HepG2 (cell line): ENCODE data around the gene CLP1. TPM values are rescaled to one million over a fixed set of nuclear protein-coding genes. Genes with fewer than 3 reads are reported as not detected.

Source experiments
- ATF4 ChIP-seq, 2 experiments: fragments of 450-650 bp in 1 of 2; sonication (generic) in 1 of 2; formaldehyde crosslinking; IDR thresholded peaks; 2 replicates each; pipeline versions ENCODE4 v1.5.0 to v1.8.0; 2020 to 2022; ENCODE audit warnings: mild to moderate bottlenecking in 1 of 2, missing genetic modification reagents in 1 of 2
- DMTF1 ChIP-seq: sonication (generic); formaldehyde crosslinking; IDR thresholded peaks from 2 replicates; pipeline ENCODE4 v1.4.0; 2020; ENCODE audit warnings: mild to moderate bottlenecking, missing genetic modification reagents
- ELF1 ChIP-seq: sonication (generic); formaldehyde crosslinking; IDR thresholded peaks from 2 replicates; pipeline ENCODE4 v1.4.0; 2020; ENCODE audit warnings: missing genetic modification reagents
- GPBP1L1 ChIP-seq: sonication (generic); formaldehyde crosslinking; IDR thresholded peaks from 2 replicates; pipeline ENCODE4 v1.5.0; 2020; ENCODE audit warnings: mild to moderate bottlenecking, missing genetic modification reagents
- JARID2 ChIP-seq: sonication (generic); formaldehyde crosslinking; IDR thresholded peaks from 2 replicates; pipeline ENCODE4 v1.8.1; 2023; ENCODE audit warnings: missing genetic modification reagents, inconsistent platforms; ENCODE audit not compliant: insufficient replicate concordance
- PBX2 ChIP-seq: IDR thresholded peaks from 2 replicates; pipeline ENCODE4 v1.6.1; 2016; ENCODE audit warnings: control low read depth
- PITX1 ChIP-seq: sonication (generic); formaldehyde crosslinking; IDR thresholded peaks from 2 replicates; pipeline ENCODE4 v1.5.1; 2020; ENCODE audit warnings: mild to moderate bottlenecking, missing genetic modification reagents
- POLR2G ChIP-seq: fragments of 200-400 bp; formaldehyde crosslinking; IDR thresholded peaks from 2 replicates; pipeline ENCODE4 v1.6.1; 2018; ENCODE audit warnings: mild to moderate bottlenecking, low read depth, low read length, moderate library complexity
- RBFOX2 ChIP-seq: fragments of 200-400 bp; formaldehyde crosslinking; IDR thresholded peaks from 2 replicates; pipeline ENCODE4 v1.6.1; 2017; ENCODE audit warnings: low read depth, mild to moderate bottlenecking, low read length
- SIN3A ChIP-seq: IDR thresholded peaks from 2 replicates; pipeline ENCODE4 v1.6.1; 2011; ENCODE audit warnings: low read depth, mild to moderate bottlenecking, control low read depth, low read length, borderline replicate concordance
- ZBTB46 ChIP-seq: sonication (generic); formaldehyde crosslinking; IDR thresholded peaks from 2 replicates; pipeline ENCODE4 v1.4.0; 2020; ENCODE audit warnings: mild to moderate bottlenecking, missing genetic modification reagents, borderline replicate concordance
- ZNF17 ChIP-seq: sonication (generic); formaldehyde crosslinking; IDR thresholded peaks from 2 replicates; pipeline ENCODE4 v1.5.0; 2020; ENCODE audit warnings: mild to moderate bottlenecking, missing genetic modification reagents
- ZNF354B ChIP-seq: sonication (generic); formaldehyde crosslinking; IDR thresholded peaks from 2 replicates; pipeline ENCODE4 v1.8.0; 2022; ENCODE audit warnings: mild to moderate bottlenecking, missing genetic modification reagents
- ZNF468 ChIP-seq: sonication (generic); formaldehyde crosslinking; IDR thresholded peaks from 2 replicates; pipeline ENCODE4 v1.8.0; 2022; ENCODE audit warnings: mild to moderate bottlenecking, moderate library complexity, missing genetic modification reagents
- ZNF496 ChIP-seq: sonication (generic); formaldehyde crosslinking; IDR thresholded peaks from 2 replicates; pipeline ENCODE4 v1.8.1; 2023; ENCODE audit warnings: mild to moderate bottlenecking, moderate library complexity, missing genetic modification reagents; ENCODE audit not compliant: insufficient replicate concordance
- ZNF691 ChIP-seq: sonication (generic); formaldehyde crosslinking; IDR thresholded peaks from 2 replicates; pipeline ENCODE4 v1.4.0; 2020; ENCODE audit warnings: missing genetic modification reagents, low read depth, mild to moderate bottlenecking, borderline replicate concordance
- ZNF83 ChIP-seq: sonication (generic); formaldehyde crosslinking; IDR thresholded peaks from 2 replicates; pipeline ENCODE4 v1.4.0; 2020; ENCODE audit warnings: missing genetic modification reagents, mild to moderate bottlenecking, borderline replicate concordance
- polyA plus RNA-seq, 8 experiments: library from polyadenylated mRNA; depleted of rRNA in 3 of 8; stranded (reverse) in 7 of 8; unstranded in 1 of 8; fragments of >200 nt; fragmentation: Illumina TruSeq in 4 of 8; extraction: Trizol in 4 of 8; gene quantifications; 2 replicates each; pipeline versions ENCODE4 v1.2.1 to v1.2.3, GENCODE V29; 2011 to 2016; ENCODE audit warnings: low read depth in 4 of 8, missing spikeins in 1 of 8, mixed read lengths in 1 of 8; ENCODE audit not compliant: insufficient read depth in 1 of 8
- total RNA-seq, 5 experiments: library from RNA; depleted of rRNA; stranded (reverse); fragments of >200 nt; fragmentation: Illumina TruSeq; extraction: Trizol; gene quantifications; 2 replicates each; pipeline ENCODE4 v1.2.3, GENCODE V29; 2016; ENCODE audit warnings: low read depth in 1 of 5

The CLP1 gene
- total and polyA plus RNA-seq, 2 of the 13 experiments (the other 11 are each of a cell fraction or from before 2014, with no cell fraction given): 14.6 to 24.8 TPM

- TF ChIP-seq ZNF468 (CRISPR knock-in tag) (no peak), ATF4 (CRISPR knock-in tag; IDR thresholded peaks at IDR 0.05) (peak in 1 of 2 experiments; percentile 83; a peak in 2 of 4 replicates), ZNF17 (CRISPR knock-in tag) (no peak), POLR2G (peak; percentile 82), RBFOX2 (peak; percentile 64), ZNF691 (CRISPR knock-in tag) (peak; percentile 58; the same call in 1 of the 2 replicates), PITX1 (CRISPR knock-in tag) (peak; percentile 91), JARID2 (no peak), ZNF496 (CRISPR knock-in tag) (no peak), ZBTB46 (CRISPR knock-in tag) (no peak), PBX2 (CRISPR knock-in tag) (no peak), ELF1 (CRISPR knock-in tag) (peak; percentile 98), ZNF83 (CRISPR knock-in tag) (no peak; the same call in 1 of the 2 replicates), DMTF1 (CRISPR knock-in tag) (no peak), SIN3A (peak; percentile 94), ZNF354B (CRISPR knock-in tag) (no peak), GPBP1L1 (CRISPR knock-in tag) (no peak)
These were observed at the start of gene CLP1 (continued) for GRCh38 chr11:57657194-57658022.
